GM19324 (cell line): ENCODE data around the gene FRMD8.

Experiments
- ATAC-seq: cut with Tn5 transposase; IDR thresholded peaks from one replicate; pipeline ENCODE4 v1.9.1; 2021; ENCODE audit warnings: mild to moderate bottlenecking, moderate library complexity; ENCODE audit not compliant: unreplicated experiment, low FRiP score

Gene FRMD8

DNA sequence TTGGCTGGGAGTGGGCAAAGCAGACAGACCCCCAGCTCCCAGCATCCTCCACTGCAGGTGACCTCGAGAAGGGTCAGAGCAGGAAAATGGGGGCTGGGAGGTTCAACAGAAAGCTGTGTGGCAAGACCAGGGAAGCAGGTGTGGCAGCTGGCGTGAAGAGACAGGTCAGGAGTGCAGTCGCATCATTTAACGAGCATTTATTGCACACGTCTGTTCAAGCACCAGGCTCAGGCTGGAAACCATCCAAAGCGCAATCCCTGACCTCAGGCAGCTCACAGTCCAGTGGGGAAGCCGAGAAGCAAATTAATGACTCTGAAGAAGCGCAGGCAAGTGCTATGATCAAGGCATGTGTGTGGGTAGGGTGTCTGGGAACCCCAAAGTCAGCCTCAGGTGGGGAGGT, 11.4 kb upstream of the FRMD8 start:
- ATAC-seq, result no peak

DNA sequence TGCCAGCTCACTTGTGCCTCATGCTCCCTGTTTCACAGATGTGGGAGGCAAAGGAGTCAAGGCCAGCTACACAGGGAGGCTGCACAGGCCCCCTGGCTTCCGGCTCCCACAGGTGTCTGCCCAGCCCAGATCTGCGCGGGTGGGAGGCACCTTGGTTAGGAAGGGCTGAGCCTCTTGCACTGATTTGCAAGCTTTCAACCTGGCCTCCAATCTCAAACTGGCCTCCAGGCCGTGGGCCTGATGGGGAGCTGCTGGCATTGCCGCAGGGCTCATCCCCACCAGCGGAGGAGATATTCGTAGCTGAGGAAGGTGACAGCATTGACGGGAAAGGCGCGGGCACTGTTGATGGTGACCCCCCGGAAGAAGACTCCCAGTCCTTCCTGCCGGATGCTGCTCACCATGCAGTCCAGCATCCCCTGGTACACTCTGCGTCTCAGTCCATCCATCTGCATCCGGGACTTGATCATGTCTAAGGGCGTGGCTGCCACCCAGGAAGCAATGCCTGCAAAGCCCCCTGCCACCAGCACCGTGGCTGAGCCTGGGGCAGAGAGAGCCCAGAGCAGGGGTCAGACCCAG, 10.2 kb upstream of the FRMD8 start:
- ATAC-seq, result no peak

DNA sequence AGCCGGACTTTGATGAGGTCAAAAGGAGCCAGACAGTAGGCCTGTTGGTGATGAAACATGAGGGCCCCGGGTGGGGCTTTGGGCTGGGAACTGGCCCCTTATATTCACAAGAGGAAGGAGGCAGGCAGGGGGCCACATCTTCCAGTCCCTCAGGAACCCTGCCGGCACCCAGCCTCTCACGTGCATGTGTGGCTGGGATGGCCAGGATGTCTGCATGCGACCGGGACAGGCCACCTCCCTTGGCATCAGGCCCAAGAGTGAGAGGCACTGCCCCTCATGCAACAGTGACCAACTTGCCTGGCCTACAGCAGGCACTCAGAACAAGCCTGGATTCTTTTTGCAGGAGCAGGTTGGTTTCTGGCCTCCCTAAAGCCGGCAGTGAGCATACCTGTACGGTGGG, 9.4 kb upstream of the FRMD8 start:
- ATAC-seq, result no peak

DNA sequence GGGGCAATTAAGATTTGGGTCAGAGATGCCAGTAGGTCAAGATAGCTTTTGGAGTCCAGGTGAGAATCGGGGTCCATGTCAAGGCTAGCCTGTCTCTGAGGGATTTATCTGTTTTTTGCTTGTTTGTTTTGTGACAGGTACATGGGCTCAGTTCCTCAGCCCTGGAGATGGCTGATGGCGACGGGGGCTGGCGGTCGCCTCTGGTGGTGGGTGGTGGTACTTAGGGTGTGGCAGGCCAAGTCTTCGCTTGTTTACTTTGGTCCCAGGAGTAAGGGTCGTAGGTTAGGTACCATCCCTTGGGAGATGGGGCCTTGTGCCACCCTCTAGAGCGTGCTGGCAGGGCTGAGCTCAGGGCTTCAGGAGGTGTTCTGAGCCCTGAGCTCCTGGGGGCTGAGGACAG, 8.7 kb upstream of the FRMD8 start:
- no peak for ATAC-seq

DNA sequence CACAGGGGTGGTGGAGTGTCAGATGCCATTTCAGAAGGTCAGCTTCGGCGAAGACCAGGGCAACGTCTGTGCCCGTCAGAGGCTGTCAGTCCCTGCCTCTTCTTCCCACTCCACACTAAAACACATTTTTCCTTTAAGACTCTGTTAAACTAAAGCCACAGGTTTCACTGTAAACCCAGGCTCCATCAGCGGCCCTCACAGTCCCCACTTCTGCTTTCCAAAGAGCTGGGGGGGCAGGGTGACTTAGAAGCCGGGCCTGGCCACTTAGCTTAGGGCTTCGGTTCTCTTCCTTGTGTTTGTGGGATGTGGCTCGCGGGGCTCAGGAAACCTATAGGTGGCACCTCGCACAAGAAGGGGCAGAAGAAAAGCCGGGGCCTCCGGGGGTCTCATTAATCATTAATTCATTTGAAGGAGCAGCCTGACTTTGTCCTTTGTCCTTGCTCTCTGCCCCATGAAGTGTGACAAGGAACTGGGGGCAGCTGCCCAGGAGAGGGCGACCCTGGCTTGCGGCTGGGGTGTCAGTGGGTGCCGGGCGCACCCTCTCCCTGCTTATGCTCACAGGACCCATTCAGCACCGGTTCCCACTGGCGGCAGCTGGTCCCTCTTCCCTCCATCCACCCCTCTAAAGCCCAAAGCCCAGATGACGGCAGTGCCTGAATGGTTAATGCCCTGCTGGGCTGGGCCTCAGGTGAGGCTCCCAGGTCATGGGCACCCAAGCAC, 8.1 kb upstream of the FRMD8 start:
- ATAC-seq, result no peak

DNA sequence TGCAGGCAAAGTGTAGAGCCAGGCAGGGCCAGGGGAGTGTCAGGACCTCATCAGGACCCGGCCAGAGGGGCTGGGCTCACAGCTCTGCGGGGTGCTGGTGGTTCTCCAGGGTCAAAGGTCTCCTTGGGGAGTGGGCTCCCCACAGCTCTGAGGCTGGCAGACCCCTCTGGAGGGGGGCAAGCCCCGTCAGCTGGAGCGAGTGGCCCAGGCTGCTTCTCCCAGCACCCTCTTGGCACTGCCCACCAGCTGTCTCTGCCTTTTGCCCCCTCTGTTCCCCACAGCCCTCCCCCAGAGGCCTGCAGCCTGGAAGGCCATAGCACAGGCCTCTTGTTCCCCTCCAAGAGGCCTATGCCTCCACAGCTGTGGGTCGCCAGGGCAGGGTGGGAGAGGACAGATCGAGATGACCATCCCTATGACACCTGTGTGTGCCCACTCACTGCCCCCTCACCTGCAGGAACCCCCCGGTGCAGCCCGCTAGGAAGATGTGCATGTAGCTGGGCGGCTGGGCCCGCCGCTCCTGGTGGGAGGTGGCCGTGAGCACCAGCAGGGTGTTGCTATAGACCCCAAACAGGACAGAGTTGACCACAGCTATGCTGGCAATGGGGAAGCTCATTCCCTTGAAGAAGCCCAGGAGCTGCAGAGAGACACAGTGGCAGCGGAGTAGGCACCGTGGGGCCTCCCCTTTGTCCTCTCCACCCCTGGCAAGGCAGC, 7.4 kb upstream of the FRMD8 start:
- no peak for ATAC-seq

DNA sequence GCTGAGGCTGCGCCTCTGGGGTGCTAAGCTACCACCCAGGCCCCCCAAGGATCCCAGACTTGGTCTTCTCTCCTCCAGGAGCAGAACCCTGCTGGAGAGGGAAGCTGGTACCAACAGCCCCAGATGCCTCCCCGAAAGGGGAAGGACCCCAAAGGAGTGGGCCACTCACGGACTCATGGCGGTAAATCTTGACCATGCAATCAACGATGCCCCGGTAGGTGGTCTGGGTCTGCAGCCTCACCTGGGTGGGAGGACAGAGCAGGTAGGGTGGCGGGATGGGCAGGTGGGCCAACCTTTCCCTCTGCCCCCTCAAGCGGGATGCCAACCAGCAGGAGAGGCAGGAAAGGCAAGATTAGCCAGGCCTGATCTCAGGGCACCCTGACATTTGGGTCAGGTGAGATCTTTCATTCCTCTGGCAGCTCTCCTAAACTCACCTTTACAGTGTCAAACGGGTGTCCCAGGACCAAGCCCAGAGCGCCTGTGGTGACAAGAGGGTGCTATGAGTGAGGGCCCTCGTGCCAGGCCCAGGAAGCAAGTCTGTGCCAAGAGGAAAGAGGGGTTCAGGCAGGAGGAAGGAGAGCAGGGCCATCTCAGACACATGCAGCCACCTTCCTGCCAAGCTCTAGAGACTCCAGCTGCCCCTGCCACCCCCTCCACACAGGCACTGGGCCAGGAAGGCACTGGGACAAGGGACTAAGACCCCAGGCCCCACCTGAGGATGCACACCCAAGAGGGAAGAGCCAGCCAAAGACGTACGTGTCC, 6.6 kb upstream of the FRMD8 start:
- ATAC-seq, result no peak

DNA sequence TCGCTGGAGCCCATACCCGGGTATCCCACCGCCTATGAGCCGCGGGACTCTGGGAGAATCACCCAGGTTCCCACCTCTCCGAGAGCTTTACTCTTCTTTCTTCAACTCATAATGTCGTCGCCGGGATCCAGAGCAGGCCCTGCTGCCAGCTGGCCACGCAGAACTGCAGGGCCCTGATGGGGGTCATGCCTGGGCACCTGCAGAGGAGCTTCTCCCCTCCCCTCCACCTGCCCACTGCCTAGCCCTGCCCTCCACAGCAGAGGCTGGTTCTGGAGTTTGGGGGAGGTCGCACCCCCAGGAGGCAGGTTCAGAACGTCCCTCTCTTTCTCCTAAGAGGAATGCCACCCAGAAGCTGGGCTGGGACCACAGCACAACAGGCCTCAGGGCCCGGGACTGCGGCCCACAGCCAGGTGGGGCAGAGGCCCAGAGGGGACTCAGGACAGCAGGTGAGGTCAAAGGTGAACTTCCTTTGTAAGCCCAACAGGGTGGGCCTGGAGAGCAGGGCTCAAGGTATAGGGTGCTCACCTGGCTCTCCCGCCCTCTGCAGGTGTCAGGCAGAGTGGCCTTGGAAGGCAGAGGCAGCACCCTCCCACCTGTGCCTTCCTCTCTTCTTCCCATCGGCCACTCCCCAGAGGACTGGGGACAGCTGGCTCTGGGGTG, 5.8 kb upstream of the FRMD8 start:
- no peak for ATAC-seq

DNA sequence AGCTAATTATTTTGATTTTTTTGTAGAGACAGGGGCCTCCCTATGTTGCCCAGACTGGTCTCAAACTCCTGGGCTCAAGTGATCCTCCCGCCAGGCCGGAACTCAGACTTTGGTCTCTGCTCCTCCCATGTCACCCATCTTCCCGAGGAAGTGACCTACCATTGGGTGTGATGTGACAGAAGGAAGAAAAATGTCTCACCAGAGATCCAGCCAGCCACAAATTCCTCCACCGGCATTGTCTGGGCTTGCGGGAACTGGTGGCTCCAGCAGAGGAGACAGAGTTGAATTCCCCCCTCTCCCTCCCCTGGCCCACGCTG, 4.8 kb upstream of the FRMD8 start:
- ATAC-seq, result peak; percentile 9

DNA sequence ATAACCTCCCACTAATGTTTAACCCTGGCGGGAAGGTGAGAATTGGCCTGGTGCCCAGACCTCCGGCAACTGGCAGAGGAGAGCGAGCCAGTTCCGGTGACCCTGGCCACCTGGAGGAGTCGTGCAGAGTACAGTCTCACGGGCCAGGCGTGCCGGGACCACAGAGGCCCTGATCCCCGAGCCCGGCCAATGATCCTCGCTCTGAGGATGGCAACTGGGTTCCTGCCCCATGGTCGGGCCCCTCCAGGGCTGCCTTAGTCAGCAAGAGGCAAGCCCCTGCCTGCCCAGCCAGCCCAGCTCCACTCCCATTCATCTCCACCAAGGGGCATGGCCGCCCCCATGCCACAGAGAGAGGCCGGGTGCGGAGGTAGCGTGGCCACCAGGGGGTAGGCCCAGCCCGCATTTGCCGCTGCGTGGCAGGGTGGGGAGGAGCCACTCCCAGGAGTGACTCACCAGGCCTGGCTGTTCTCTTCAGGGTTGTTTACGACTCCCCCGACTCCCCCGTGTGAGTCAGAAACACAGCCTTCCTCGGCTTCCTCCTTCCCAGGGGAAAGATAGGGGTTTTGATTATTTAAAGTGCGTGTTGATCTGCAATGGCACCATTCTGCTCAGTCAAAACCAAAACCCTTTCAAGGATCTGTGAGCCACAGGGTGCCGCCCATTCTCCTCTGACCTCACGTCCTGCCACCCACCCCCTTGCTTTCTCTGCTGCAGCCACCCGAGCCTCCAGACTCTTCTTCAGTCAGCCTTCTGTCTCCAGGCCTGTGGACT, 4.2 kb upstream of the FRMD8 start, which contains the start of gene SLC25A45:
Gene SLC25A45 (minus strand): TSS at position 614 of the 771 bp plus-strand sequence. CDS start 695 bp downstream, outside the sequence.
- peak; percentile 51 for ATAC-seq

DNA sequence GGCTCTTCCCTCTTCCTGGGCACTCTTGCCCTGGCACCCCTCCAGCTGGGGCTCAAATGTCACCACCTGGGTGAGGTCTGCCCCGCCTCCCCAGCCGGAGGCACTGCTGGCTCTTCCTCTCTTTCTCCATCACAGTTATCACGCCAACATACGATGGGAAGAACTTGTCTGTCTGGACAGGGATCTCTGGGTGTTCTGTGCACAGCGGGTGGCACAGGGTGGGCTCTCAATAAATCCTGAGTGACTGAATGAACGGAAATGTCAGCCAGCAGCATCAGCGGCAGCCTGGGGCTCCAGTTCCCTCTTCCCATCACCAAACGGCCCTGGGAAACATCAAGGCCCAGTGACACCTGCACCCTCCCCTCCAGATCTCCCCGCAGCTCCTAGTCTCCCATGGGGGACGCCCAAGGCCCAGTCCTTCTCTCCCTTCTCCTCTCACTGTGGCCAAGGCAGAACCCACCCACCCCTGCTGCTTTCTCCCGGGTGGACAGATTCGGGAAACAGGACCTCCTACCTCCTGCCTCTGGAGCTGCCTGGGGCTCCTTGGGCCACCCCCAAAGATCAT, 3.6 kb upstream of the FRMD8 start:
- ATAC-seq, result no peak

DNA sequence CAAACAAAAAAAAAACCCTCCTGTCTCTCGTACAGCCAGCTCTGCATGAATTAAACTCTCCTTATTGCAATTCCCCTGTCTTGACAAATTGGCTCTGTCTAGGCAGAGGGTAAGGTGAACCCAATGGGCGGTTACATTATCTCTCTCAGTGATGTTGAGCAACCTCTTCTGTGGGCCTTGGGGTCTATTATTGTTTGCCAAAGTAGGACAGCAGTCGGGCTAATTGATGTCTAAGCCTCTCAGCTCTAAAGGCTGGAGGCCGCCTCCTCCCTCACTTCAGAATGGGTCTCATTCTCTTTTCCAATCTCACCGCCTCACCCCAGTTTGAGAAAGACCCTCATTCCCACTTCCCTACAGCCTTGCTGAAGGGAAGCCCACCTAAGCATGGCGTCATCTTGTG, 2.7 kb upstream of the FRMD8 start:
- no peak for ATAC-seq

DNA sequence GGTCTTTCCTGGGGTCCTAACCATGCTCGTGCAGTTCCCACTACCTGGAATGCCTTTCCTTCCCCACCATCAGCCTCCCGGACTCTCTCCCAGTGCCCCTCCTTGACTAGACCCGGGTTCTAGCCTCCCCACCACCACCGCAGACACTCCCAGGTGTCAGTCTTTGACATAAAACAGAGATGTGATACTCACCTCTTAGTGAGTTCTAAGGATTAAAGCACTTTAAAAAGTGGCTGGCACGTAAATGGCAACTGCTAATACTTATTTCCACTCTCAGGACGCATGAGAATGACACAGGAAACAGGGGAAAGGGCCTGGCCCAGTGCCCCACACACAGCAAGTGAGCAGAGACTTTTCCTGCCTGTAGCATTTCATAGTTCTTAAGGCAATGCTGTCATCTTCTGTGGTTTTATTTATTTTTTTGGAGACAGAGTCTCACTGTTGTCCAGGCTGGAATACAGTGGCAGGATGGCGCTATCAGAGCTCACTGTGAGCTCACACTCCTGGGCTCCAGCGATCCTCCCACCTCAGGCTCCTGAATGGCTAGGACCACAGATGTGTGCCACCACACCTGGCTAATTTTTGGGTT, 2.0 kb upstream of the FRMD8 start:
- ATAC-seq, result no peak

DNA sequence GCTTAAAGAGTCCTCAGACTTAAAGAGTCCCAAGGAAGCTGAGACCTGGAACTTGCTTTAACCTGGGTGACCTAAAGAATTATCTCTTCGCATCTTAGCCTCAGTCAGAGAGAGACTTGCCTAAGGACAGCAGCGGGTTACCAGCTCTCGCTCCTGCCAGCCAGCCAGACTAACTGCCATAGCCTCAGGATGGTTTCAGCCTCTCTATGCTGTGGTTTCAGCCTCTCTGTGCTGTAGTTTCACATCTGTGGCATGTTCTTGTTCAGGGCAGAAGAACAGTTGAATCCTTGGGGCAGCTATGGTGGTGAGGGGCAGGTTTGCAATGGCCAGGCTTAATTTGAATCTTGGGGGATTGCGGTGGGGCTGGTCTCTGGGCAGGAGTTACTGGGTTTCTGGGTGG, 2.3 kb downstream of the FRMD8 start:
- no peak for ATAC-seq

DNA sequence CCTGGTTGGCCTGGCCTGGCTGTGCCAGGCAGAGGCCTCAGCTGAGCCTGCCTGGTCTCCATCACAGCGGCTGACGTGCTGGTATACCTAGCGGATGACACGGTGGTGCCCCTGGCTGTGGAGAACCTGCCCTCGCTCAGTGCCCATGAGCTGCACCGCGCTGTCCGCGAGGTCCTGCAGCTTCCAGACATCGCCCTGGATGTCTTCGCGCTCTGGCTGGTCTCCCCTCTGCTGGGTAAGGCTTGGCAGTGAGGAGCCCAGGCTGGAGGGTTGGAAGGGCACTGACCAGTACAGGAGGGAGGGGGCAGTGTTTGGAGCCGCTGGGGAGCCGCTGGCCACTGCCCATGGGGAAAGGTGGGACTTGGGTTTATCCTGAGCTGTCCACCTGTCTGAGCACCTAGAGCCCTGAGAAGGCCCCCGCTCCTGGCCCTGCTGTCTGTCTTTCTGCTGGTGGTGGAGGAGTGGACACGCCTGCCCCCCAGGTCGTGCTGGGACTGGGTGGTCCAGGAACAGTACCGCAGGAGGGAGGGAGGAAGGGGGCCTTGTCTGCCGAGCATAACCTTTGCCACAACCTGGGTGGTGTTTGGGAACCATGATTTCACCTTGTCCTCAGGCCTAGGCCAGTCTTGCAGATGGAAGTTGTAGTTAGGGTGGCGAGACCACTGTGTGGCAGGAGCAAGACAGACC, 3.0 kb downstream of the FRMD8 start:
- no peak for ATAC-seq

DNA sequence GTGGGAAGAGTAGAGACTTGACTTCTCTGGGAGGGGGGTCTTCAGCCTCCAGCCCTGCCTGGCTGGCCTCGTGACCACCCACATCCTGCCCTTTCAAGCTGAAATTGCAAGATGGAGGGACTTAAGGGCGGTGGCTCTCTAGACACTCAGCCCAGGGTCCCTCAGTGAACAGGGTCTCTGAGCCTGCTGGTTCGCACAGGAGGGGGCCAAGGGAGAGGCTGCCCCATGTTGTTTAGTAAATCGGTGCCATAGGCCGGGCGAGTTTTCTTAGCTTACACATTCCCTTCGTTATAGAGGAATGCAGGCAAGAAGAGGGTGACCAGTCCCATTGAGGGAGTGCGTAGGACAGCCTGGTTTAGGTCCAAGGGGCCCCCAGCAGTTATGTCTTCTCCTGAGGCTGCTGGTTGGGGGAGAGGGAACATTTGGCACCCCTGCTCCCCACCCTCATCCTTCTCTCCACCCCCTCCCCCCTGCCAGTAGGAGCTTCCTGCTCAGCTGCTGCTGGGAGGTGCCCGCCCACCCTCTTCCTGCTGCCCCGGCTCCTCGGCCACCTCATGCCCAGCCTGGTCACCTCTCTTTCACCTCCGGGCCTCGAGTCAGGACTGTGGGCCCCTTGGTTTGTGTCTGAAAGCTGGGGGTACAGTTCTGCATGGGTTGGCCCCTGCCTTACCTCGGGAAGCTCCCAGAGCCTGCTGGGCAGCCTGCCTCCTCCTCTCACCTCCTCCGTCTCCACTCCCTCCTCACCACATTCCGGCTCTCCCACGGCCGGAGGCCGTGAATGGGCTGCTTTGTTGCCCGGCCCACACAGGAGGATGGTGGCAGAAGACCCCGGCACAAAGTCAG, 3.9 kb downstream of the FRMD8 start:
- ATAC-seq, result no peak

DNA sequence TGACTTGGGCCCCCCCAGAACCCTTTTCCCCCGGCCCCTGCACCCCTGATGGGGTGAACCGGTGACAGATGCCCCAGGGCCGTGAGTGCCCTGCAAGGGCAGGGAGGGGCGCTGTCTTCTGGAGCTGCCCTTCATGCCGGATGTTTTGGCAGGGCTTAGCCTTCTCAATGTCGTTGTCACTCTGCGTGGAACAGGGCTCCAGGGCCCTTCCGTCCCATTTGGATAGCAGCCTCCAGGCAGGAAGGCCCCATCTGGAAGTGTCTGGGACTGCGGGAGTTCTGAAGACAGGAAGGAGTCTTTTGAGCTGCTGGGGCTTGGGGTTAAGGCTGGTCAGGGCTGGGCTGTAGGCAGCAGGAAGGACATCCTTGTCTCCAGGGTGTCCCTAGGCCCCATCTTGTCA, 4.6 kb downstream of the FRMD8 start:
- no peak for ATAC-seq
